ENCODE results near the gene DUS1L. TPM values are rescaled to one million over a fixed set of nuclear protein-coding genes. Genes with fewer than 3 reads are reported as not detected.

The DUS1L gene
- 70.9 and 85.4 TPM in 2 replicates for total RNA-seq

GRCh38 chr17:82065638-82066303 is at the start of gene DUS1L:
TSS of gene DUS1L (minus strand) at chr17:82065804. CDS start at chr17:82065059, 745 bp downstream.

GRCh38 chr17:82098169-82098938 is 32.8 kb upstream of the DUS1L start, which contains the start of gene FASN:
TSS of gene FASN (minus strand) at chr17:82098236. CDS start at chr17:82096445, 1,791 bp downstream.

GRCh38 chr17:82051776-82052637 is 13.6 kb downstream of the DUS1L start, which contains the start of the genes GPS1 and RFNG:
TSS of gene GPS1 (plus strand) at chr17:82051898. CDS start at chr17:82051932, 34 bp downstream.
TSS of gene RFNG (minus strand) at chr17:82051811. CDS start at chr17:82051766, 45 bp downstream.

GRCh38 chr17:82037092-82037888 is 28.3 kb downstream of the DUS1L start, which contains the start of gene DCXR:
TSS of gene DCXR (minus strand) at chr17:82037697. CDS start at chr17:82037682, 15 bp downstream.

GRCh38 chr17:82031303-82031884 is 34.2 kb downstream of the DUS1L start, which contains the start of gene RAC3:
TSS of gene RAC3 (plus strand) at chr17:82031678. CDS start at chr17:82031762, 84 bp downstream.

GRCh38 chr17:82022981-82023446 is 42.6 kb downstream of the DUS1L start, which contains the start of gene LRRC45:
TSS of gene LRRC45 (plus strand) at chr17:82023305. CDS start at chr17:82023644, 339 bp downstream.

GRCh38 chr17:82022310-82022980 is 43.2 kb downstream of the DUS1L start, which contains the start of gene CENPX:
TSS of gene CENPX (minus strand) at chr17:82022878. CDS start at chr17:82022861, 17 bp downstream.

Other genes with a start within 250 kb of the DUS1L start
- gene MCRIP1, start 232.5 kb downstream of the DUS1L start, total RNA-seq, result 85.0 and 126 TPM in 2 replicates
- gene PPP1R27, start 230.8 kb downstream of the DUS1L start, total RNA-seq, result not detected in 2 replicates
- gene P4HB, start 205.3 kb downstream of the DUS1L start, total RNA-seq, result 1,482 and 2,745 TPM in 2 replicates
- gene ARHGDIA, start 194.5 kb downstream of the DUS1L start, total RNA-seq, result 159 and 234 TPM in 2 replicates
- 129 and 334 TPM in 2 replicates for gene ALYREF, start 174.2 kb downstream of the DUS1L start, total RNA-seq
- 228 and 235 TPM in 2 replicates for gene ANAPC11, start 174.1 kb downstream of the DUS1L start, total RNA-seq
- 0.22 and 0.25 TPM in 2 replicates for gene NPB, start 163.6 kb downstream of the DUS1L start, total RNA-seq
- 108 TPM in 2 replicates for gene PCYT2, start 154.4 kb downstream of the DUS1L start, total RNA-seq
- gene SIRT7, start 147.6 kb downstream of the DUS1L start, total RNA-seq, result 32.2 and 36.1 TPM in 2 replicates
- gene MAFG, start 138.1 kb downstream of the DUS1L start, total RNA-seq, result 25.9 and 39.5 TPM in 2 replicates
- 92.4 and 182 TPM in 2 replicates for gene PYCR1, start 128.5 kb downstream of the DUS1L start, total RNA-seq
- 0.12 TPM in 1 of 2 replicates, not detected in the other for gene MYADML2, start 118.6 kb downstream of the DUS1L start, total RNA-seq
- under 0.01 TPM in 2 replicates for gene NOTUM, start 104.6 kb downstream of the DUS1L start, total RNA-seq
- gene ASPSCR1, start 88.2 kb downstream of the DUS1L start, total RNA-seq, result 26.8 and 30.4 TPM in 2 replicates
- gene CENPX, start 42.9 kb downstream of the DUS1L start, total RNA-seq, result 22.2 and 55.8 TPM in 2 replicates
- gene LRRC45, start 42.5 kb downstream of the DUS1L start, total RNA-seq, result 18.6 and 28.7 TPM in 2 replicates
- 7.4 and 9.0 TPM in 2 replicates for gene RAC3, start 34.1 kb downstream of the DUS1L start, total RNA-seq
- gene DCXR, start 28.1 kb downstream of the DUS1L start, total RNA-seq, result 47.3 and 55.2 TPM in 2 replicates
- gene RFNG, start 14.0 kb downstream of the DUS1L start, total RNA-seq, result 28.7 and 50.9 TPM in 2 replicates
- 99.2 and 137 TPM in 2 replicates for gene GPS1, start 13.9 kb downstream of the DUS1L start, total RNA-seq
- gene FASN, start 32.4 kb upstream of the DUS1L start, total RNA-seq, result 234 and 261 TPM in 2 replicates
- 21.7 and 22.1 TPM in 2 replicates for gene CCDC57, start 147.0 kb upstream of the DUS1L start, total RNA-seq
- gene SLC16A3, start 163.2 kb upstream of the DUS1L start, total RNA-seq, result 119 and 123 TPM in 2 replicates
- 57.6 and 59.3 TPM in 2 replicates for gene CSNK1D, start 207.9 kb upstream of the DUS1L start, total RNA-seq

All from uterine smooth muscle cell (primary cell).